Ishikawa (cell line): ENCODE results near the gene TMEM26.

Source experiments
- CEBPB ChIP-seq: IDR thresholded peaks from 2 replicates; pipeline ENCODE4 v1.6.1; 2012
- CREB1 ChIP-seq: IDR thresholded peaks from 2 replicates; pipeline ENCODE4 v1.6.1; 2012; ENCODE audit warnings: low read depth
- EGR1 ChIP-seq: IDR thresholded peaks from 2 replicates; pipeline ENCODE4 v1.6.1; 2012
- EP300 ChIP-seq: IDR thresholded peaks from 2 replicates; pipeline ENCODE4 v1.6.1; 2012; ENCODE audit warnings: borderline replicate concordance
- FOXM1 ChIP-seq: IDR thresholded peaks from 2 replicates; pipeline ENCODE4 v1.6.1; 2012; ENCODE audit warnings: low read depth, borderline replicate concordance
- NFIC ChIP-seq: IDR thresholded peaks from 2 replicates; pipeline ENCODE4 v1.6.1; 2012
- RAD21 ChIP-seq: IDR thresholded peaks from 2 replicates; pipeline ENCODE4 v1.6.1; 2012; ENCODE audit warnings: low read depth
- TAF1 ChIP-seq: IDR thresholded peaks from 2 replicates; pipeline ENCODE4 v1.6.1; 2012; ENCODE audit warnings: low read depth, mild to moderate bottlenecking
- TCF12 ChIP-seq: IDR thresholded peaks from 2 replicates; pipeline ENCODE4 v1.6.1; 2012; ENCODE audit warnings: low read depth
- TEAD4 ChIP-seq: IDR thresholded peaks from 2 replicates; pipeline ENCODE4 v1.6.1; 2012
- YY1 ChIP-seq: IDR thresholded peaks from 2 replicates; pipeline ENCODE4 v1.6.1; 2012; ENCODE audit warnings: low read depth
- ZBTB7A ChIP-seq: IDR thresholded peaks from 2 replicates; pipeline ENCODE4 v1.6.1; 2012; ENCODE audit warnings: low read depth
- TF ChIP-seq, protein P1 (sequence below): IDR thresholded peaks from 2 replicates; pipeline ENCODE4 v1.6.1; 2012; ENCODE audit warnings: low read depth, mild to moderate bottlenecking
- TF ChIP-seq, protein P2 (sequence below): IDR thresholded peaks from 2 replicates; pipeline ENCODE4 v1.6.1; 2012
- TF ChIP-seq, protein P3 (sequence below): IDR thresholded peaks from 2 replicates; pipeline ENCODE4 v1.6.1; 2012

TMEM26 gene

DNA sequence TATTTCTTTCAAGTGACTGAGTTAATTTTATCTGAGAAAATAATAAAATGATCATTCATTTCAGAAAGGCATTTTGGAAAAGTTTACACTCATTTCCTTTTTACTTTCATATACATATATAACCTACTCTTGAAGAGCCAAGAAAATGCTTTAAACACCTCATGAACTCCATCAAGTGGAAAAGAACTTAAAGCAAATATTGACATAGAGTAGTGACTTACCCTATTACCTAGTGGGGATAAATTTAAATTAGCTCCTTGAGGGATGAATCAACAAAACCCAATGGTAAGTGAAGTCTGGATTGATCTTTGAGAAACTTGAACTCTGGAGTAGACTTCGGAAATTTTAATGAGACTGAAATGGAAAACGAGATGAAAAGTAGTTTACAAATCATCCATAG, 88.6 kb downstream of the TMEM26 start:
- TF ChIP-seq, protein P1, sequence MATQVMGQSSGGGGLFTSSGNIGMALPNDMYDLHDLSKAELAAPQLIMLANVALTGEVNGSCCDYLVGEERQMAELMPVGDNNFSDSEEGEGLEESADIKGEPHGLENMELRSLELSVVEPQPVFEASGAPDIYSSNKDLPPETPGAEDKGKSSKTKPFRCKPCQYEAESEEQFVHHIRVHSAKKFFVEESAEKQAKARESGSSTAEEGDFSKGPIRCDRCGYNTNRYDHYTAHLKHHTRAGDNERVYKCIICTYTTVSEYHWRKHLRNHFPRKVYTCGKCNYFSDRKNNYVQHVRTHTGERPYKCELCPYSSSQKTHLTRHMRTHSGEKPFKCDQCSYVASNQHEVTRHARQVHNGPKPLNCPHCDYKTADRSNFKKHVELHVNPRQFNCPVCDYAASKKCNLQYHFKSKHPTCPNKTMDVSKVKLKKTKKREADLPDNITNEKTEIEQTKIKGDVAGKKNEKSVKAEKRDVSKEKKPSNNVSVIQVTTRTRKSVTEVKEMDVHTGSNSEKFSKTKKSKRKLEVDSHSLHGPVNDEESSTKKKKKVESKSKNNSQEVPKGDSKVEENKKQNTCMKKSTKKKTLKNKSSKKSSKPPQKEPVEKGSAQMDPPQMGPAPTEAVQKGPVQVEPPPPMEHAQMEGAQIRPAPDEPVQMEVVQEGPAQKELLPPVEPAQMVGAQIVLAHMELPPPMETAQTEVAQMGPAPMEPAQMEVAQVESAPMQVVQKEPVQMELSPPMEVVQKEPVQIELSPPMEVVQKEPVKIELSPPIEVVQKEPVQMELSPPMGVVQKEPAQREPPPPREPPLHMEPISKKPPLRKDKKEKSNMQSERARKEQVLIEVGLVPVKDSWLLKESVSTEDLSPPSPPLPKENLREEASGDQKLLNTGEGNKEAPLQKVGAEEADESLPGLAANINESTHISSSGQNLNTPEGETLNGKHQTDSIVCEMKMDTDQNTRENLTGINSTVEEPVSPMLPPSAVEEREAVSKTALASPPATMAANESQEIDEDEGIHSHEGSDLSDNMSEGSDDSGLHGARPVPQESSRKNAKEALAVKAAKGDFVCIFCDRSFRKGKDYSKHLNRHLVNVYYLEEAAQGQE, result no peak
- TF ChIP-seq CEBPB, result no peak
- TF ChIP-seq RAD21, result no peak
- TF ChIP-seq TEAD4, result no peak
- no peak for TF ChIP-seq EP300
- no peak for TF ChIP-seq FOXM1

DNA sequence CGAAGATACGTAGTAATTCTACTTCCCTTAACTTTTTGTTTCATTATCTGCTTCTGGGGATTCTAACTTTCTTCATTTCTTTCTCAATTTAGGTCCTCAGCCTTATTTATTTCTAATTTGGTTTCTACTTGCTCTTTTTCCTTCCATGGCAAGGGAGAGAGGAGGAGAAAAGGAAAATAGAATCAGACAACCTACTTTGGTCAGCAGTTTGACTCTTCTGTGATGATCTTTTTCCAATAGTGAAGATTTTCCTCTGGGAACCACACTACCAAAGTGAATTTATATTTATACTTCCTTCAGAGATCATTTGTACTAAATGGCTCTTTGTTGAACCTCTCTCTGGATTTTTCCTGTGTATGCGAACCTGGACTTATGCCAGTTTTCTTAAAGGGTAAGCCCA, 90.2 kb downstream of the TMEM26 start:
- TF ChIP-seq NFIC (no peak), YY1 (no peak), ZBTB7A (no peak), TAF1 (no peak), CREB1 (no peak), EP300 (no peak), TCF12 (no peak), CEBPB (no peak), FOXM1 (no peak), RAD21 (no peak), EGR1 (no peak), TEAD4 (no peak)
- TF ChIP-seq, protein P1, result no peak
- TF ChIP-seq, protein P2, sequence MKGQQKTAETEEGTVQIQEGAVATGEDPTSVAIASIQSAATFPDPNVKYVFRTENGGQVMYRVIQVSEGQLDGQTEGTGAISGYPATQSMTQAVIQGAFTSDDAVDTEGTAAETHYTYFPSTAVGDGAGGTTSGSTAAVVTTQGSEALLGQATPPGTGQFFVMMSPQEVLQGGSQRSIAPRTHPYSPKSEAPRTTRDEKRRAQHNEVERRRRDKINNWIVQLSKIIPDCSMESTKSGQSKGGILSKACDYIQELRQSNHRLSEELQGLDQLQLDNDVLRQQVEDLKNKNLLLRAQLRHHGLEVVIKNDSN, result no peak
- TF ChIP-seq, protein P3, sequence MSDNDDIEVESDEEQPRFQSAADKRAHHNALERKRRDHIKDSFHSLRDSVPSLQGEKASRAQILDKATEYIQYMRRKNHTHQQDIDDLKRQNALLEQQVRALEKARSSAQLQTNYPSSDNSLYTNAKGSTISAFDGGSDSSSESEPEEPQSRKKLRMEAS, result no peak

DNA sequence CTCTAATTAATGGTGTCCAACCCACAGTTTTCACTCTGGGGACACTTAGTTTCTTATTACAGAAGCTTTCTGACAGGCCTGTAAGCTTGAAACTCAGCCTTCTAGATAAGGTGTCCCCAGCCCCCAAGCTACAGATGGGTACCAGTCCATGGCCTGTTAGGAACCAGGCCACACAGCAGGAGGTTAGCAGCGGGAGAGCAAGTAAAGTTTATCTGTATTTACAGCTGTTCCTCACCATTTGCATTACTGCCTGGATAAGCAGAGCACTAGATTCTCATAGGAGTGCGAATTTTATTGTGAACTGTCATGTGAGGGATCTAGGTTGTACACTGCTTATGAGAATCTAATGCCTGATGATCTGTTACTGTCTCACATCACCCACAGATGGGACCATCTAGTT, 93.7 kb downstream of the TMEM26 start:
- TF ChIP-seq RAD21, result no peak

DNA sequence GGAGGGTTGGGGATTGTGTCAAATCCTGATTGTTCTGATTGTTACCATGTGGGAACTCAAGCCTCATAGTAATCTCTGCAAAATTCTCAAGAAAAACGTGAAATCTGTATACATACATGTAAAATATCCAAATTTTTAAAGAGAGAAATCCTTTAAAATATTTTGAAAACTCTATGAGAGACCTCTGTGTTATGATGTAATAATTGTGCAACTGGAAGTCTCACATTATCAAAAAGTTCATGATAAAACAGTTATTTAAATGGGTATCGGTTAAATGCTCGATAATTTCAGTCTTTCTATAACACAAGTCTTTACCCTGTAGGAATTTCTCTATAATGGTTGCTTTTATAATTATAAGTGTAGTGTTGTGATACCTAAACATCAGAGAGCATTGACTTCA, 95.5 kb downstream of the TMEM26 start:
- TF ChIP-seq CREB1 (no peak), TEAD4 (no peak), TCF12 (no peak), YY1 (no peak), CEBPB (no peak), ZBTB7A (no peak), TAF1 (no peak), EGR1 (no peak), NFIC (no peak), EP300 (no peak), FOXM1 (no peak), RAD21 (no peak)
- TF ChIP-seq, protein P2, result no peak
- TF ChIP-seq, protein P1, result no peak
- TF ChIP-seq, protein P3, result no peak
